Lower leg skin (tissue), 3 donors: ENCODE measurements around the gene GZF1.

Source experiments
- CTCF ChIP-seq, 3 donors: fragments of 450-650 bp; IDR thresholded peaks; one replicate each; pipeline ENCODE4 v1.5.1; 2016; ENCODE audit warnings: antibody characterized with exemption in 3 of 3, mild to moderate bottlenecking in 3 of 3, moderate library complexity in 2 of 3
- POLR2A ChIP-seq, 2 donors: fragments of 450-650 bp; IDR thresholded peaks; one replicate each; pipeline ENCODE4 v1.6.1; 2016 to 2017; ENCODE audit warnings: antibody characterized with exemption in 2 of 2, mild to moderate bottlenecking in 1 of 2, moderate library complexity in 1 of 2

GRCh38 chr20:23415555-23415954 lies 53.6 kb downstream of the GZF1 start:
- TF ChIP-seq CTCF (IDR thresholded peaks at IDR 0.05) = no peak
- TF ChIP-seq POLR2A (IDR thresholded peaks at IDR 0.05) = no peak
